ENCODE measurements around the gene GPM6B.

DNA sequence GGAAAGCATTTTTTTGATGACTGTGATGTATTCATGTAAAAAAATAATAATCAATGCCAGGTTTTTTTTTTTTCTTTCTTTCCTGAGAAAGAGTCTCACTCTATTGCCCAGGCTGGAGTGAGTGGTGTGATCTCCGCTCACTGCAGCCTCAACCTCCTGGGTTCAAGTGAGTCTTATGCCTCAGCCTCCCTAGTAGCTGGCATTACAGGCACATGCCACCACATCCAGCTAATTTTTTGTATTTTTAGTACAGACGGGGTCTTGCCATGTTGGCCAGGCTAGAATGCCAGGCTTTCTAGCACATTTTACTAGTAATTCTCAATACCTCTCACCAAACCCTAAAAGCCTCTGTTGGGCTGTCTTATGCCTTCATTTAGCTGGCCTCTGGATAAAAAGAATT, 25.7 kb downstream of the GPM6B start:
- TF ChIP-seq, protein P1, sequence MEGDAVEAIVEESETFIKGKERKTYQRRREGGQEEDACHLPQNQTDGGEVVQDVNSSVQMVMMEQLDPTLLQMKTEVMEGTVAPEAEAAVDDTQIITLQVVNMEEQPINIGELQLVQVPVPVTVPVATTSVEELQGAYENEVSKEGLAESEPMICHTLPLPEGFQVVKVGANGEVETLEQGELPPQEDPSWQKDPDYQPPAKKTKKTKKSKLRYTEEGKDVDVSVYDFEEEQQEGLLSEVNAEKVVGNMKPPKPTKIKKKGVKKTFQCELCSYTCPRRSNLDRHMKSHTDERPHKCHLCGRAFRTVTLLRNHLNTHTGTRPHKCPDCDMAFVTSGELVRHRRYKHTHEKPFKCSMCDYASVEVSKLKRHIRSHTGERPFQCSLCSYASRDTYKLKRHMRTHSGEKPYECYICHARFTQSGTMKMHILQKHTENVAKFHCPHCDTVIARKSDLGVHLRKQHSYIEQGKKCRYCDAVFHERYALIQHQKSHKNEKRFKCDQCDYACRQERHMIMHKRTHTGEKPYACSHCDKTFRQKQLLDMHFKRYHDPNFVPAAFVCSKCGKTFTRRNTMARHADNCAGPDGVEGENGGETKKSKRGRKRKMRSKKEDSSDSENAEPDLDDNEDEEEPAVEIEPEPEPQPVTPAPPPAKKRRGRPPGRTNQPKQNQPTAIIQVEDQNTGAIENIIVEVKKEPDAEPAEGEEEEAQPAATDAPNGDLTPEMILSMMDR (IDR thresholded peaks at IDR 0.05): no peak
- no peak for TF ChIP-seq EP300 (IDR thresholded peaks at IDR 0.05)

All from stomach (tissue), 4 donors.